Fibroblast of skin of right biceps (primary cell): Measurements from ENCODE around the gene PORCN.
A peak's percentile ranks its signal among the peaks of the same experiment; 100 is the strongest.

ENCODE experiments used
- DNase-seq: peaks from one replicate; pipeline ENCODE4 v3.0.0-alpha.2; 2013

Gene PORCN

GRCh38 chrX:48508400-48509244 lies at the start of gene PORCN:
Gene PORCN, plus strand, starts transcription at chrX:48508992. Its CDS starts 829 bp downstream, at chrX:48509821.
- peak; percentile 70 for DNase-seq

GRCh38 chrX:48459483-48459882 lies 49.3 kb upstream of the PORCN start:
- no peak for DNase-seq

DNA sequence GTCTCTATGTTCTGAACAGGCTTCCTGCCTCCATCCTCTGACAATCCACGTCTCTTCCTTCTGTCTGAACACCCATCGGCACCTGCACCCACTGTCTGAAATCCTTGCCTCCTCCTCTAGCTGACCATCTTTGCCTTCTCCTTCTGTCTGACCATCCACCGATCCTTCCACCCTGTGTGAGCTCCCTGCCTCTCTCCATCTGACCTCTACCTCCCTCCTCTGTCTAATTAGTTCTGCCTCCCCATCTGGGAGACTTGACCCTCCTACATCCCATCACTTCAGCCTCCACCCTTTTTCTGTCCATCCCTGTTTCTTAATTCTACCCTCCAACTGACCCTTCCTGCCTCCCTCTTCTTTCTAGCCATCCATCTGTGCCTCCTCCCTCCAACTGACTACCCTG lies 48.8 kb upstream of the PORCN start:
- DNase-seq: no peak

DNA sequence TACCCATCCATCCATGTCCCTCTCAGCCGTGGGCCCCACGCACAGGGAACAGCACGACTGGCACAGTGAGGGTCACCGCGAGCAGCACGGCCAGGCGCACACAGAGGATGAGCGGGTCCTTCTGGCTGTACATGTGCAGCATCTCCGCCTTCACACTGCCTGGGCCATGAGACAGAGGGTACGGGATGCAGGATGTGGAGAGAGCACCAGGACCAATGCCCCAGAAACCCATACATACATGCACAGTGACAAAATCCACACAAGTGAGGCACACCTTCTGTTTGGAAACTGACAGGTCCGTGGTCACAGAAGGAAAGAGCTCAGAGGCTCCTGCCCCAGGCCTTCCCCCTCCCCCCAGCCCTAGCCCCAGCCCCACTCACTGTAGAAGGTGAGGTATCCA lies 48.2 kb upstream of the PORCN start:
- no peak for DNase-seq

- DNase-seq: no peak
Measured at GRCh38 chrX:48461830-48462229, 47.0 kb upstream of the PORCN start.

GRCh38 chrX:48465336-48465933 lies 43.4 kb upstream of the PORCN start:
- DNase-seq: peak; percentile 94

DNA sequence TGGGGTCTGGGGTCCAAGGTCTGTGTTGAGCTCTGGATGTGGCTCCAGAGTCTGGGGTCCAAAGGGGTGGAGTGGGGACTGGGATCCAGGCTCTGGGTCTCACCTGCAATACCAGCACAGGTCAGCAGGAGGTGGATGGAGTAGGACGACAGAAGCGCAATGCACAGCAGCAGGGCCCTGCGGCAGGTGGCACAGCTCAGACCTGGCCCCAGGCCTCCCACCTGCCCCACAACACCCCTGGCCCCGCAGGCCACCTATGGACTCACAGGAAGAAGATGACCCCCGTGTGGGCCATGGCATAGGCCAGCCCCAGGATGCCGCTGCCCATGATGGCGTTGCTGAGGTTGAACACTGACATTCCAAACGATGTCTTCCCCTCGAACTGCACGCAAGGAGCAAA lies 42.1 kb upstream of the PORCN start:
- DNase-seq: no peak

DNA sequence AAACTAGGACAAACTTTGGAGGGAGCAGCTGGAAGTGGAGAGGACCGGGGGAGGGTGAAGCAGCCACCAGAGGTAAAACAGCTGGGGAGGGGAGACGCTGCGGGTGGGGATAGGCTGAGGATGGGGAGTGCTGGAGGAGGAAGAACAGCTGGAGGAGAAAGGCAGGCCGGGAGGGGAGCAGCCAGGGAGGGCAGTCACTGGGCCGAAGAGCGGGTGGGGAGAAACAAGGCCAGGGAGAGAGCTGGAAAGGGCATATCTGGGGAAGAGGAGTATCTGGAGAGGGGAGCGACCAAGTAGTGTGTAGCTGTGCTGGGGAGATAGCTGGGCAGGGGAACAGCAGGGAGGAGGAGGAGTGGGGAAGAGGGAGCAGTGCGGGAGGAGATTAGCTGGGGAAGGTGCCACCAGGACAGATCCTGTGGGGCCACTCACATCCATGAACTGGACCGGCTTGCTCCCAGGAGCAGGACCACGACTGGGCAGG lies 41.5 kb upstream of the PORCN start:
- DNase-seq: no peak

- no peak for DNase-seq
Measured at GRCh38 chrX:48468247-48468671, 40.5 kb upstream of the PORCN start.

- no peak for DNase-seq
Measured at GRCh38 chrX:48468693-48469691, 39.8 kb upstream of the PORCN start.

DNA sequence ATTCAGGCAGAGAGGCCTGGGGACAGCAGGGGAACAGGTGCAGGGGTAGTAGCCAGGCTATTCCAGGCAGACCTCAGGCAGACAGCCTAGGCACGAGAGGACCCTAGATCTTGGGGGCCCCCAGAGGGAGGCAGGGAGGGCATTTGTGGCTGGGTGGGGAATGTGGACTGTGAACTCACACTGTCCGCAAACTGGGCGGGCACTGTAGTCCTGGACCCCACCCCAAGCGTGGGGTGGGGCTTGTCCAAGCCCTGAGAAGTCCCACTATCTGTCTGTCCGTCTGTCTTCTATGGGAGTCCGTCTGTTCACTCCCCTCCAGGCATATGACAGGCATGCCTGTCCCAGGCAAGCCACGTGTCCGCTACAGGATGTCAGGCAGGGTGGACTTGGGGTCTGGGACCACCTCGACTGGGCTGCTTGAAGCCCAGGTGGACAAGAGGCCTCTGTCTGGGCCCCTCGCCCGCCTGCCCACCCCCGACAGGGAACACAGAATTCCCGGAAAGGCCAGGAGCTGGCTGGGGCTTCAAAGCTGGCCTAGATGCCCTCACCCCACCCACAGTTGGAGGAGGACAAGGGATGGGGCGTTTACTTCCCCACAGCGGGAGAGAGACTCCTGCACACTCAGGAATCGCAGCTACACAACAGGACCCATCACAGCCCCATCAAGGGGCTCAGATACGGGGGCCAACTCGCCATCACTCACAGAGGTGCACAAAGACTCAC lies 38.5 kb upstream of the PORCN start, which contains the start of gene SLC38A5:
Gene SLC38A5 (minus strand): TSS at position 151 of the 723 bp plus-strand sequence. CDS start 2,336 bp downstream, outside the sequence.
- no peak for DNase-seq

GRCh38 chrX:48470833-48471118 lies 38.0 kb upstream of the PORCN start:
- no peak for DNase-seq

DNA sequence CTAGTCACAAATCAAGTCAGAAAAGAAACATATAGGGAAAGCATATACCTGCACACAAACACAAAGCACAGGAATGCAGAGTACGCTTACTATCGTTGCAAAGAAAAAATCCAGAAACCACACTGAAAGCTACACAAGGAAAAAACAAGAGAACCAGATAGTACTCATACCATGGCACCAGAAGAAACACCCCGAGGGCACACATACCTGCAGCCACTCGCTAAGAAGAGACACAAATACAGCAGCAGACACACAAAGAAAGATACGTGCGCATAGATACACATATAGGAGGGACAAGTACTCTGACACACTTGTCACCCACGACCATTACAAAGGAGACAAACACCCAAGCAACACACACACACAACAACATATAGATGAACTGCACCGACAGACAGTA lies 37.3 kb upstream of the PORCN start:
- no peak for DNase-seq

DNA sequence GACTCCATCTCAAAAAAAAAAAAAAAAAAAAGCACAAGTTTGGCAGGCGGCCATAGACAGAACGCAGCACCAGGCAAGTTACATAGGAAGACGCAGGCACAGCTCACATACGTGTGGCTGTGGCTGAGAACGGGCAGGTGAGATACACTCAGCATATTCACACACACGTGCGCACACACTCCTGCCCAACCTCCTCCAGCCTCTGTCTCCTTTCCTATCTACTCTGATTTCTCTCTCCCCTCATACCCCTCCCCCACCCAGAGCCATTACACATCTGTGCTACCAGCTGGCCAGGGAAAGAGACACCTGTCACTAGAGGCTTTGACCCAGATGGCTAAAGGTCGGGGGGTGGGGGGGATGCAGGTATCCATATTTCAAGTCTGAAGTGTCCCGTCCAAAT lies 36.6 kb upstream of the PORCN start:
- DNase-seq: no peak

- DNase-seq: no peak
Measured at GRCh38 chrX:48472851-48473703, 35.7 kb upstream of the PORCN start.

DNA sequence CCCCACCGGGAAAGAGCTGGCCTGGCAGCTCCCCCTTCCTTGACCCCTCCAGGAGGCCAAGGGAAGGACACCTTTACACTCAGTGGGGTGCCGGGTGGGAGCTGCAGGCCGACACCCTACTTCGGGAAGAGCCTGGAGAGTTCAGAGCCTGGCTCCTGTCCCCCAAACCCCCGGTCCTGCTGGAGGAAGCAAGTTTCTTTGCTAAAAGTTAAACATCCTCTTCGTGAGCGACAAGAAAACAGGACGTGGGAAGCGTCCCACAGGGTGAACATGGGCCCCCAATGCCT lies 35.1 kb upstream of the PORCN start:
- DNase-seq: no peak

DNA sequence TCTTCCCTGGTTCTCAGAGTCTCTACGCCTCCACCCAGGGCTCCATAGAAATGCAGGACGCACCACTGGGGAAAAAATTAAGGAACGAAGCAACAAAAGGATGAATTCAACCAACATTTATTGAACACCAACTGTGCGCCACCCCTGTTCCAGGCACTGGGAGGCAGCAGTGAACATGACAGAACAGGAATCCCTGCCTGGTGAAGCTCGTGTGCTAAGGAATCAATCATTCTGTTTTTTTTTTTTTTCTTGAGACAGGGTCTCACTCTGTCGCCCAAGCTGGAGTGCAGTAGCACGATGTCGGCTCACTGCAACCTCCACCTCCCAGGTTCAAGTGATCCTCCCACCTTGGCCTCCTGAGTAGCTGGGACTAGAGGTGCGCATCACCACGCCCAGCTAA lies 34.7 kb upstream of the PORCN start:
- no peak for DNase-seq

DNA sequence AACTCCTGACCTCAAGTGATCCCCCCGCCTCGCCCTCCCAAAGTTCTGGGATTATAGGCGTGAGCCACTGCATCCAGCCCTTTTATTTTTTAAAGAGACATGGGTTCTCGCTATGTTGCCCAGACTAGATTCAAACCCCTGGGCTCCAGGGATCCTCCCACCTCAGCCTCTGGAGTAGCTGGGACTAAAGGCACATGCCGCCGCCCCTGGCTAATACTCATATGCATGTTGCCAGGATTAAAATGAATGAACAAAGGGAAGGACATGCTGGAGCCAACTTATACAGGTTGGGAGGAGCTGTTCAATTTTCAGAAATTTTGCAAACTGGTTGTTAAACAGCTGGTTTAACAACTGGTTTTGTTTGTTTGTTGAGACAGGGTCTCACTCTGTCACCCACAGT lies 34.2 kb upstream of the PORCN start:
- no peak for DNase-seq

DNA sequence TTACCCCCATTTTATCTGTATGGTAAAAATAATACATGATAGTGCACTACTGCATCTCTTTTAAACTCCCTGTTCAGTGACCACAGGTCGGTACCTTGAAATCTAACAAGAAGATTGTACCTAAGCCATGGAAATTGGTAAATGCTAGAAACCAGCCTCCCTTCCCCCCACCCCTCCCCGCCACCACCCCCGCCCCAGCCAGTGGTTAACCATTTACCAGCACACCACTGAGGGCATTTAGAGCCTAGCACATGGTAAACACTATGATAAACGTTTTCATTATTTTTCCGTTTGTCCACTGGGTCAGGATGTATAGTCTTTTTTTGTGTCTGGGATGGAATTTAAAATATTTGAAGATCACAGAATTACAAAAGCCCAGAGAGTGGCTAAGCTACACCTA lies 33.5 kb upstream of the PORCN start:
- no peak for DNase-seq

- peak; percentile 92 for DNase-seq
Measured at GRCh38 chrX:48475774-48476577, 32.8 kb upstream of the PORCN start, which contains the start of gene FTSJ1. Gene FTSJ1, plus strand, starts transcription at chrX:48476199. Its CDS starts 1,849 bp downstream, at chrX:48478048.

DNA sequence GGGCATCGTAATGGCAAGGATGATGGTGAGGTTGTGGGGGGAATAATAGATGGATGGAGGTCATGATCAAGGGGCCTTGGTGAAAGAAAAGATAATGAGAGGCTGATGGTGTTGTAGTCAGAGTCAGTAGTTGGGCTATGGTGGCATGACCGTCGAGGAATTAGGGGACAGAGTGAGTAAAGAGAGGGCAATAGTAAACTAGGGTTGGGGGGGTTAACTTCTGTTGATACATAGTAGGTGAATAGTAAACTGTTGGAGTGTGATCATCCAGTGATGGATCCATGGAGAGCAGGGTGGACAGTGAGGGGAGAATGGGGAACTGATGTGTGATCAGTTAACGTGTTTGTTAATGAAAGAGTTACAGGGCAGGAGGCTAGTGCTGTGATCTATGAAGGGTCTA lies 31.9 kb upstream of the PORCN start:
- no peak for DNase-seq
